DOHH2 (cell line): ENCODE results near the gene VAC14.

ENCODE experiments used
- H3F3A ChIP-seq: fragments of 200-600 bp; sonication (generic), shearing (Covaris generic); 2 replicates; pipeline ENCODE4 v1.6.0; 2016; ENCODE audit warnings: antibody characterized with exemption, mild to moderate bottlenecking; ENCODE audit not compliant: control insufficient read depth, insufficient read depth
- H3K27ac ChIP-seq: fragments of 200-600 bp; sonication (generic); 2 replicates; pipeline ENCODE4 v1.5.1; 2014; ENCODE audit warnings: low read depth, mild to moderate bottlenecking, low read length, moderate library complexity
- H3K27me3 ChIP-seq: fragments of 200-600 bp; sonication (generic); 2 replicates; pipeline ENCODE4 v1.6.1; 2014; ENCODE audit warnings: mild to moderate bottlenecking, low read length, mixed read lengths; ENCODE audit not compliant: control insufficient read depth
- H3K36me3 ChIP-seq: fragments of 200-600 bp; sonication (generic); 2 replicates; pipeline ENCODE4 v1.6.1; 2014; ENCODE audit warnings: mild to moderate bottlenecking, low read length, moderate library complexity, mixed read lengths; ENCODE audit not compliant: control insufficient read depth
- H3K4me1 ChIP-seq: fragments of 200-600 bp; sonication (generic); 2 replicates; pipeline ENCODE4 v1.6.1; 2014; ENCODE audit warnings: mild to moderate bottlenecking, low read length, mixed read lengths; ENCODE audit not compliant: control insufficient read depth
- H3K4me2 ChIP-seq: fragments of 200-600 bp; sonication (generic); 2 replicates; pipeline ENCODE4 v1.6.0; 2014; ENCODE audit warnings: mild to moderate bottlenecking, low read length, moderate library complexity
- H3K4me3 ChIP-seq: fragments of 200-600 bp; sonication (generic); 2 replicates; pipeline ENCODE4 v1.5.1; 2014; ENCODE audit warnings: mild to moderate bottlenecking, low read length, mixed read lengths
- H3K79me2 ChIP-seq: fragments of 200-600 bp; sonication (generic); 2 replicates; pipeline ENCODE4 v1.6.1; 2014; ENCODE audit warnings: mild to moderate bottlenecking, low read length, mixed read lengths; ENCODE audit not compliant: control insufficient read depth
- H3K9me2 ChIP-seq: fragments of 200-600 bp; sonication (generic); replicated peaks from 2 replicates; pipeline ENCODE4 v1.6.1; 2014; ENCODE audit warnings: mild to moderate bottlenecking, low read length, mixed read lengths; ENCODE audit not compliant: control insufficient read depth
- H3K9me3 ChIP-seq: fragments of 200-600 bp; sonication (generic); 2 replicates; pipeline ENCODE4 v1.6.1; 2014; ENCODE audit warnings: antibody characterized with exemption, low read length, mixed read lengths; ENCODE audit not compliant: control insufficient read depth, insufficient read depth
- H4K20me1 ChIP-seq: fragments of 200-600 bp; sonication (generic); 2 replicates; pipeline ENCODE4 v1.6.0; 2014; ENCODE audit warnings: low read depth, mild to moderate bottlenecking, antibody characterized with exemption, low read length, moderate library complexity; ENCODE audit not compliant: control insufficient read depth, insufficient read depth
- CTCF ChIP-seq: fragments of 200-600 bp; sonication (generic); IDR thresholded peaks from one replicate; pipeline ENCODE4 v1.5.1; 2014; ENCODE audit warnings: antibody characterized with exemption, mild to moderate bottlenecking, low read depth, low read length; ENCODE audit not compliant: poor library complexity, severe bottlenecking
- EZH2phosphoT487 ChIP-seq: fragments of 200-600 bp; sonication (generic); IDR thresholded peaks from 2 replicates; pipeline ENCODE4 v1.6.1; 2017; ENCODE audit warnings: borderline replicate concordance, mild to moderate bottlenecking, antibody characterized with exemption, low read length, moderate library complexity, mixed read lengths

VAC14 gene

GRCh38 chr16:70656065-70656711 is 144.8 kb downstream of the VAC14 start:
- Histone ChIP-seq H3F3A (no peaks in the 10 kb centered on the region), H3K9me2 (no peaks in the 10 kb centered on the region), H3K27me3 (no peaks in the 10 kb centered on the region), H3K4me3 (no peak overlapping the region), H3K4me2 (no peak overlapping the region), H3K9me3 (no peaks in the 10 kb centered on the region), H3K4me1 (peaks cover 7% of the 10 kb centered on the region), H4K20me1 (no peaks in the 10 kb centered on the region), H3K27ac (no peak overlapping the region), H3K79me2 (no peaks in the 10 kb centered on the region), H3K36me3 (no peaks in the 10 kb centered on the region)
- TF ChIP-seq EZH2phosphoT487 = no peak
- no peak for TF ChIP-seq CTCF

- Histone ChIP-seq H3K79me2 (no peaks in the 10 kb centered on the region), H3K27ac (no peak overlapping the region), H3K36me3 (no peaks in the 10 kb centered on the region), H3K9me3 (no peaks in the 10 kb centered on the region), H3F3A (no peaks in the 10 kb centered on the region), H3K4me1 (peaks cover 7% of the 10 kb centered on the region), H3K4me3 (no peak overlapping the region), H3K27me3 (no peaks in the 10 kb centered on the region), H4K20me1 (no peaks in the 10 kb centered on the region), H3K4me2 (peak overlapping the region; percentile 23; the same call in 1 of the 2 replicates), H3K9me2 (no peaks in the 10 kb centered on the region)
- TF ChIP-seq EZH2phosphoT487 (no peak), CTCF (peak; percentile 92)
These were observed 146.9 kb downstream of the VAC14 start for GRCh38 chr16:70653809-70654771.

GRCh38 chr16:70653406-70653805 is 147.6 kb downstream of the VAC14 start:
- no peak overlapping the region for H3K27ac ChIP-seq
- no peaks in the 10 kb centered on the region for H3K27me3 ChIP-seq
- H3K9me2 ChIP-seq = no peaks in the 10 kb centered on the region
- H3K4me3 ChIP-seq = no peak overlapping the region
- no peaks in the 10 kb centered on the region for H3K36me3 ChIP-seq
- no peaks in the 10 kb centered on the region for H3K9me3 ChIP-seq
- no peaks in the 10 kb centered on the region for H3F3A ChIP-seq
- TF ChIP-seq EZH2phosphoT487 (no peak), CTCF (no peak)
- H3K4me1 ChIP-seq = peaks cover 7% of the 10 kb centered on the region
- no peaks in the 10 kb centered on the region for H3K79me2 ChIP-seq
- H4K20me1 ChIP-seq = no peaks in the 10 kb centered on the region
- H3K4me2 ChIP-seq = no peak overlapping the region
